Neuronal stem cell (in vitro differentiated cells): ENCODE measurements around the gene ERC2.

Source experiments
- DNase-seq: peaks from one replicate; pipeline ENCODE4 v3.0.0-alpha.2; 2013; ENCODE audit warnings: low spot score
- H2AFZ ChIP-seq: one replicate; pipeline ENCODE4 v1.6.1; 2013; ENCODE audit warnings: mild to moderate bottlenecking, low read length, inconsistent platforms
- H2AK5ac ChIP-seq: 2 replicates; pipeline ENCODE4 v1.6.1; 2013; ENCODE audit warnings: low read depth, mild to moderate bottlenecking, inconsistent platforms, low read length, moderate library complexity, mixed read lengths
- H2BK120ac ChIP-seq: 2 replicates; pipeline ENCODE4 v1.6.1; 2013; ENCODE audit warnings: low read depth, mild to moderate bottlenecking, inconsistent platforms, low read length, moderate library complexity, mixed read lengths
- H2BK12ac ChIP-seq: one replicate; pipeline ENCODE4 v1.6.1; 2013; ENCODE audit warnings: low read length, inconsistent platforms
- H2BK15ac ChIP-seq: 2 replicates; pipeline ENCODE4 v1.6.1; 2013; ENCODE audit warnings: mild to moderate bottlenecking, low read length, inconsistent platforms, mixed read lengths
- H2BK5ac ChIP-seq: one replicate; pipeline ENCODE4 v1.6.1; 2013; ENCODE audit warnings: inconsistent platforms, mild to moderate bottlenecking, low read length, moderate library complexity
- H3K14ac ChIP-seq: one replicate; pipeline ENCODE4 v1.6.1; 2013; ENCODE audit warnings: low read length, inconsistent platforms
- H3K18ac ChIP-seq: 2 replicates; pipeline ENCODE4 v1.6.1; 2013; ENCODE audit warnings: low read length, inconsistent platforms
- H3K23ac ChIP-seq: 2 replicates; pipeline ENCODE4 v1.6.1; 2013; ENCODE audit warnings: low read depth, mild to moderate bottlenecking, mixed read lengths, low read length, inconsistent platforms; ENCODE audit not compliant: poor library complexity
- H3K27ac ChIP-seq: replicated peaks from 3 replicates; pipeline ENCODE4 v1.5.1; 2013; ENCODE audit warnings: low read length, inconsistent platforms
- H3K27me3 ChIP-seq, 3 experiments: 2 replicates each; pipeline ENCODE4 v1.6.1; 2013; ENCODE audit warnings: low read length in 3 of 3, mild to moderate bottlenecking in 2 of 3, inconsistent platforms in 1 of 3, low read depth in 1 of 3, mixed read lengths in 1 of 3, moderate library complexity in 1 of 3; ENCODE audit not compliant: control insufficient read depth in 3 of 3, insufficient read depth in 3 of 3
- H3K36me3 ChIP-seq, 2 donors: replicated peaks in 1 of 2; 2 replicates each; pipeline ENCODE4 v1.6.1; 2013; ENCODE audit warnings: low read length in 2 of 2; ENCODE audit not compliant: control insufficient read depth in 2 of 2, insufficient read depth in 2 of 2
- H3K4ac ChIP-seq: 2 replicates; pipeline ENCODE4 v1.6.1; 2013; ENCODE audit warnings: inconsistent platforms, mild to moderate bottlenecking, low read length, moderate library complexity
- H3K4me1 ChIP-seq, 2 donors: 1 replicate in 1 of 2; 2 replicates in 1 of 2; pipeline ENCODE4 v1.6.1; 2013; ENCODE audit warnings: low read length in 2 of 2, low read depth in 1 of 2; ENCODE audit not compliant: control insufficient read depth in 2 of 2, insufficient read depth in 1 of 2
- H3K4me2 ChIP-seq: one replicate; pipeline ENCODE4 v1.6.1; 2013; ENCODE audit warnings: mild to moderate bottlenecking, low read length, inconsistent platforms; ENCODE audit not compliant: insufficient read depth, poor library complexity, severe bottlenecking
- H3K4me3 ChIP-seq, 2 donors: 2 replicates each; pipeline ENCODE4 v1.5.1; 2013; ENCODE audit warnings: low read length in 2 of 2, mild to moderate bottlenecking in 2 of 2, inconsistent platforms in 1 of 2, moderate library complexity in 1 of 2
- H3K79me1 ChIP-seq: one replicate; pipeline ENCODE4 v1.6.1; 2013; ENCODE audit warnings: low read depth, mild to moderate bottlenecking, inconsistent platforms, low read length, moderate library complexity
- H3K9ac ChIP-seq: one replicate; pipeline ENCODE4 v1.6.1; 2013; ENCODE audit warnings: mild to moderate bottlenecking, low read depth, low read length, inconsistent platforms; ENCODE audit not compliant: poor library complexity
- H3K9me3 ChIP-seq, 2 donors: replicated peaks in 1 of 2; 2 replicates each; pipeline versions ENCODE3 to v1.6.1; 2013; ENCODE audit warnings: low read length in 2 of 2, mild to moderate bottlenecking in 2 of 2, inconsistent platforms in 1 of 2, low read depth in 1 of 2, mixed read lengths in 1 of 2, moderate library complexity in 1 of 2; ENCODE audit not compliant: control insufficient read depth in 2 of 2, insufficient read depth in 1 of 2
- H4K8ac ChIP-seq: one replicate; pipeline ENCODE4 v1.6.1; 2013; ENCODE audit warnings: low read depth, mild to moderate bottlenecking, inconsistent platforms, low read length, moderate library complexity
- H4K91ac ChIP-seq: one replicate; pipeline ENCODE4 v1.6.1; 2013; ENCODE audit warnings: low read length, low read depth, mild to moderate bottlenecking, inconsistent platforms; ENCODE audit not compliant: poor library complexity
- WGBS, 2 donors: extraction: QIAGEN DNeasy Blood & Tissue Kit; methylation state at CpG; one replicate each; pipeline ENCODE4 v1.1.7; 2013; ENCODE audit warnings: missing lambda C conversion rate in 2 of 2, mixed read lengths in 1 of 2; ENCODE audit not compliant: insufficient read length in 2 of 2, insufficient replicate concordance in 1 of 2; ENCODE audit errors: extremely low coverage in 2 of 2; 5-methylcytosine and 5-hydroxymethylcytosine counted together

Gene ERC2

DNA sequence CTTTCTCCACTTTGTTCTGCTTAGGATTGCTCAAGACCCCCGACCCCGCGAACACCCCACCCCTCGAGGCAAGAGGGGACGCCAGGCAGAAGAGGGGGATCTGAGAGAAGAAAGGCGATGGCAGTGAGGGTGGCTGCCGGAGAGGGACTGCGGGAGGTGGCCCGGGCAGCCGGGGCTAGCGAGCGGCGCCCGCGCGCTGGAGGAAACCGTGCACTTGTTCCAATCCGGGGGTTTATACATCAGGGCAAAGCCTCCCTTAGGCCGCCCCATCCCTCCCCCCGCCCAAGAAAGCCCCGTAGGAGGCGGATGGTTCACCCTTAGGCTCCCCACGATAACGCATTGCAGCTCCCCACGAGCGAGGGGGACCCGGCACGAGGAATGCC is 475 bp downstream of the ERC2 start:
- H2BK15ac ChIP-seq, result peak overlapping the region; percentile 79
- peak overlapping the region; percentile 91 for H3K9ac ChIP-seq
- H4K91ac ChIP-seq, result no peak overlapping the region
- peak overlapping the region; percentile 92 for H3K14ac ChIP-seq
- peak overlapping the region; percentile 89 for H3K4me2 ChIP-seq
- H4K8ac ChIP-seq, result no peak overlapping the region
- peak overlapping the region; percentile 51 to 88 for H3K4me3 ChIP-seq
- H3K18ac ChIP-seq, result peak overlapping the region; percentile 90
- H3K27ac ChIP-seq, result no peak overlapping the region
- peaks cover 0 to 2% of the 10 kb centered on the region in 2 donors for H3K4me1 ChIP-seq
- peak; percentile 29 for DNase-seq
- no peak overlapping the region for H2BK120ac ChIP-seq
- peak overlapping the region; percentile 97 for H2AFZ ChIP-seq
- no CpG with 5 or more reads among the region's 28 CpGs for WGBS, 2 donors
- no peak overlapping the region for H2AK5ac ChIP-seq
- peak overlapping the region; percentile 67 for H2BK5ac ChIP-seq
- H3K4ac ChIP-seq, result no peak overlapping the region
- no peaks in the 10 kb centered on the region for H3K36me3 ChIP-seq
- H2BK12ac ChIP-seq, result no peak overlapping the region
- no peak overlapping the region for H3K23ac ChIP-seq
- no peaks in the 10 kb centered on the region for H3K79me1 ChIP-seq
- no peaks in the 10 kb centered on the region for H3K9me3 ChIP-seq
- H3K27me3 ChIP-seq, result peaks cover 0 to 10% (median 0%) of the 10 kb centered on the region in 3 experiments

GRCh38 chr3:56467108-56467507 is 1.2 kb downstream of the ERC2 start:
- Histone ChIP-seq H3K9ac (no peak overlapping the region), H2AK5ac (no peak overlapping the region), H3K27ac (no peak overlapping the region), H2BK5ac (no peak overlapping the region), H3K4ac (no peak overlapping the region), H3K27me3 (peaks cover 0 to 8% (median 0%) of the 10 kb centered on the region in 3 experiments), H3K9me3 (no peaks in the 10 kb centered on the region), H2BK15ac (no peak overlapping the region), H3K79me1 (no peaks in the 10 kb centered on the region), H3K4me2 (peak overlapping the region; percentile 89), H2AFZ (peak overlapping the region; percentile 97), H3K18ac (no peak overlapping the region), H3K36me3 (no peaks in the 10 kb centered on the region), H3K23ac (no peak overlapping the region), H3K14ac (no peak overlapping the region), H4K91ac (no peak overlapping the region), H2BK120ac (no peak overlapping the region), H3K4me3 (peak overlapping the region; percentile 51 to 88), H2BK12ac (no peak overlapping the region), H3K4me1 (peaks cover 0 to 2% of the 10 kb centered on the region in 2 donors), H4K8ac (no peak overlapping the region)
- WGBS, 2 donors, result no CpG with 5 or more reads among the region's 14 CpGs
- peak; percentile 90 for DNase-seq

DNA sequence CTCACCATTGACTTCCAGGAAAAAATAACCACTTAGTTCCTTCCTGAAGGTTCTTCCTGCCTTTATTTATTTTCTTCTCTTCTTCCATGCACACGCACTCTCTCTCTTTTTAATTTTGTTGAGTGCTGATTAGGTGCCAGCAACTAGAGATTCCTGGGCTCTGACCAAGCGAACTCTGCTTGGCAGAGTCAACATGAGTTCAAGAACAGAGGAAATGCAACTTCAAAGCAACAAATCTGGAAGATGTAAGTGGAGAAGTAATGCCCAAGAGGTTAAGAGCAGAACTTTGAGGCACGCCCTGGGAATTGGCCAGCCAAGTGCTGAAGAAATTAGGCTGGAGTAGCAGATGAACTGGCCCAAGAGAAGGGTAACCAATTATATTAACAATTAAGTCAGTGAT is 8.5 kb downstream of the ERC2 start:
- H3K18ac ChIP-seq, result no peak overlapping the region
- DNase-seq, result no peak
- no peaks in the 10 kb centered on the region for H3K27me3 ChIP-seq
- no peak overlapping the region for H3K27ac ChIP-seq
- no peak overlapping the region for H2BK120ac ChIP-seq
- peaks cover 6 to 8% of the 10 kb centered on the region in 2 donors for H3K4me1 ChIP-seq
- H3K36me3 ChIP-seq, result no peaks in the 10 kb centered on the region
- no peak overlapping the region for H4K8ac ChIP-seq
- H3K4me3 ChIP-seq, result no peak overlapping the region
- no peak overlapping the region for H2BK5ac ChIP-seq
- H2AFZ ChIP-seq, result no peak overlapping the region
- no CpG with 5 or more reads among the region's 3 CpGs for WGBS, 2 donors
- H2AK5ac ChIP-seq, result no peak overlapping the region
- H3K4me2 ChIP-seq, result no peak overlapping the region
- no peak overlapping the region for H3K9ac ChIP-seq
- H4K91ac ChIP-seq, result no peak overlapping the region
- H3K4ac ChIP-seq, result no peak overlapping the region
- H3K9me3 ChIP-seq, result no peaks in the 10 kb centered on the region
- H3K23ac ChIP-seq, result no peak overlapping the region
- no peak overlapping the region for H3K14ac ChIP-seq
- H2BK15ac ChIP-seq, result no peak overlapping the region
- no peaks in the 10 kb centered on the region for H3K79me1 ChIP-seq
- no peak overlapping the region for H2BK12ac ChIP-seq

DNA sequence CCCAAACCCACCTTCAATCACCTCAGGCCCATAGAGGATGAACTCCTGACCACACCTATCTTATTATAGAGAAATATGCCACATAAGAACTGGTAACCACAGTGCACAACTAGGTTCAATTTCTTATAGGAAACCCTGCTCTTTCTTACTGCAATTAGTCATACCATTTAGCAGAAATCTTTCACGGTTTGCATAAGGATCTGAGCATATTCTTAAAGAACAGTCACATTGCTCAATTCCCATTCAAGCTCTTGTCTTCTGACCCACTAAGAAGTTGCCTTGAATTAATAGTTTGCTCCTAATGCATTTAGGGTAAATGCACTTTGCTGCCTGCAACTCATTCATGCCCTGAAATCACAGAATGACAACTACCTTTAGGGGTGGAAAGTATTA is 9.2 kb downstream of the ERC2 start:
- Histone ChIP-seq H2BK5ac (no peak overlapping the region), H3K27ac (no peak overlapping the region), H2AFZ (no peak overlapping the region), H3K18ac (no peak overlapping the region), H3K9ac (no peak overlapping the region), H2AK5ac (no peak overlapping the region), H3K23ac (no peak overlapping the region), H3K4me3 (no peak overlapping the region), H3K4ac (no peak overlapping the region), H3K14ac (no peak overlapping the region), H3K79me1 (no peaks in the 10 kb centered on the region), H3K9me3 (no peaks in the 10 kb centered on the region), H2BK12ac (no peak overlapping the region), H3K4me2 (no peak overlapping the region), H4K8ac (no peak overlapping the region), H2BK120ac (no peak overlapping the region), H3K36me3 (no peaks in the 10 kb centered on the region), H3K27me3 (no peaks in the 10 kb centered on the region), H3K4me1 (peaks cover 6 to 8% of the 10 kb centered on the region in 2 donors), H2BK15ac (no peak overlapping the region), H4K91ac (no peak overlapping the region)
- WGBS, 2 donors, result no CpG with 5 or more reads among the region's 1 CpG
- no peak for DNase-seq
